T-helper 1 cell treated with Interleukin-12 subunit alpha and Interleukin-12 subunit beta and Interleukin-4 antibody, amounts not matched to agents 30 μg/mL and 1 μg/mL, for 36 hours (primary cell): ENCODE measurements around the gene PPP2R5B.
A peak's percentile ranks its signal among the peaks of the same experiment; 100 is the strongest.
"Not testable (repeated sequence)": the region's sequence is repeated elsewhere in the genome, so short reads cannot be mapped to it uniquely, and the experiment has no call there.

ENCODE experiments used
- H3K27ac Mint-ChIP-seq: one replicate; pipeline ENCODE4 v1.8.0; 2021; ENCODE audit warnings: mild to moderate bottlenecking, mixed read lengths
- H3K27me3 Mint-ChIP-seq: one replicate; pipeline ENCODE4 v1.8.0; 2021; ENCODE audit warnings: low read depth, mixed read lengths
- H3K36me3 Mint-ChIP-seq: one replicate; pipeline ENCODE4 v1.8.0; 2021; ENCODE audit warnings: low read depth, mixed read lengths
- H3K4me1 Mint-ChIP-seq: one replicate; pipeline ENCODE4 v1.8.0; 2021; ENCODE audit warnings: low read depth, mixed read lengths
- H3K4me3 Mint-ChIP-seq: one replicate; pipeline ENCODE4 v1.8.0; 2021; ENCODE audit warnings: mild to moderate bottlenecking, moderate library complexity, mixed read lengths
- H3K9me3 Mint-ChIP-seq: one replicate; pipeline ENCODE4 v1.8.0; 2021; ENCODE audit warnings: mixed read lengths

Gene PPP2R5B

GRCh38 chr11:64947208-64947814 is 22.8 kb downstream of the PPP2R5B start:
- no peak overlapping the region for H3K4me3 Mint-ChIP-seq
- no peaks in the 10 kb centered on the region for H3K36me3 Mint-ChIP-seq
- no peaks in the 10 kb centered on the region for H3K9me3 Mint-ChIP-seq
- no peaks in the 10 kb centered on the region for H3K4me1 Mint-ChIP-seq
- H3K27me3 Mint-ChIP-seq: peaks cover 29% of the 10 kb centered on the region
- H3K27ac Mint-ChIP-seq: no peak overlapping the region

- Mint-ChIP-seq H3K4me3 (no peak overlapping the region), H3K27me3 (peaks cover 10% of the 10 kb centered on the region), H3K36me3 (no peaks in the 10 kb centered on the region), H3K27ac (no peak overlapping the region), H3K9me3 (no peaks in the 10 kb centered on the region), H3K4me1 (no peaks in the 10 kb centered on the region)
Observed at GRCh38 chr11:64951529-64951928, 27.0 kb downstream of the PPP2R5B start.

GRCh38 chr11:64954201-64954600 is 29.7 kb downstream of the PPP2R5B start:
- no peak overlapping the region for H3K27ac Mint-ChIP-seq
- peaks cover 10% of the 10 kb centered on the region for H3K27me3 Mint-ChIP-seq
- H3K9me3 Mint-ChIP-seq: no peaks in the 10 kb centered on the region
- no peak overlapping the region for H3K4me3 Mint-ChIP-seq
- no peaks in the 10 kb centered on the region for H3K4me1 Mint-ChIP-seq
- H3K36me3 Mint-ChIP-seq: no peaks in the 10 kb centered on the region

- no peaks in the 10 kb centered on the region for H3K36me3 Mint-ChIP-seq
- no peaks in the 10 kb centered on the region for H3K9me3 Mint-ChIP-seq
- peaks cover 12% of the 10 kb centered on the region for H3K27me3 Mint-ChIP-seq
- H3K27ac Mint-ChIP-seq: no peak overlapping the region
- no peak overlapping the region for H3K4me3 Mint-ChIP-seq
- H3K4me1 Mint-ChIP-seq: peaks cover 1% of the 10 kb centered on the region
Observed at GRCh38 chr11:64959498-64959897, 35.0 kb downstream of the PPP2R5B start.

GRCh38 chr11:64960719-64961118 is 36.2 kb downstream of the PPP2R5B start:
- Mint-ChIP-seq H3K27ac (no peak overlapping the region), H3K4me3 (no peak overlapping the region), H3K36me3 (no peaks in the 10 kb centered on the region), H3K4me1 (peaks cover 5% of the 10 kb centered on the region), H3K9me3 (no peaks in the 10 kb centered on the region), H3K27me3 (peaks cover 12% of the 10 kb centered on the region)

- no peaks in the 10 kb centered on the region for H3K9me3 Mint-ChIP-seq
- H3K27ac Mint-ChIP-seq: no peak overlapping the region
- peaks cover 8% of the 10 kb centered on the region for H3K4me1 Mint-ChIP-seq
- no peak overlapping the region for H3K4me3 Mint-ChIP-seq
- H3K36me3 Mint-ChIP-seq: no peaks in the 10 kb centered on the region
- H3K27me3 Mint-ChIP-seq: peaks cover 12% of the 10 kb centered on the region
Observed at GRCh38 chr11:64963072-64963631, 38.7 kb downstream of the PPP2R5B start.

GRCh38 chr11:64967375-64967774 is 42.9 kb downstream of the PPP2R5B start:
- Mint-ChIP-seq H3K4me1 (peaks cover 16% of the 10 kb centered on the region), H3K4me3 (no peak overlapping the region), H3K27me3 (no peaks in the 10 kb centered on the region), H3K9me3 (no peaks in the 10 kb centered on the region), H3K36me3 (no peaks in the 10 kb centered on the region), H3K27ac (no peak overlapping the region)

- Mint-ChIP-seq H3K4me1 (peaks cover 16% of the 10 kb centered on the region), H3K27me3 (no peaks in the 10 kb centered on the region), H3K9me3 (no peaks in the 10 kb centered on the region), H3K27ac (no peak overlapping the region), H3K4me3 (no peak overlapping the region), H3K36me3 (no peaks in the 10 kb centered on the region)
Observed at GRCh38 chr11:64969209-64969608, 44.7 kb downstream of the PPP2R5B start.

- Mint-ChIP-seq H3K27ac (peak overlapping the region; percentile 45), H3K9me3 (no peaks in the 10 kb centered on the region), H3K36me3 (no peaks in the 10 kb centered on the region), H3K27me3 (no peaks in the 10 kb centered on the region), H3K4me1 (peaks cover 14% of the 10 kb centered on the region), H3K4me3 (peak overlapping the region; percentile 41)
Observed at GRCh38 chr11:64970731-64971151, 46.3 kb downstream of the PPP2R5B start.

GRCh38 chr11:64971421-64972233 is 47.1 kb downstream of the PPP2R5B start, which contains the start of gene MAJIN:
Gene MAJIN (minus strand): TSS chr11:64972108. CDS start chr11:64959405, 12,703 bp downstream.
- Mint-ChIP-seq H3K36me3 (no peaks in the 10 kb centered on the region), H3K4me1 (peaks cover 14% of the 10 kb centered on the region), H3K27me3 (no peaks in the 10 kb centered on the region), H3K4me3 (peak within 1 kb of the TSS; percentile 53), H3K27ac (no peak within 1 kb of the TSS), H3K9me3 (no peaks in the 10 kb centered on the region)

- H3K4me1 Mint-ChIP-seq: peaks cover 11% of the 10 kb centered on the region
- no peaks in the 10 kb centered on the region for H3K9me3 Mint-ChIP-seq
- no peak overlapping the region for H3K4me3 Mint-ChIP-seq
- no peaks in the 10 kb centered on the region for H3K36me3 Mint-ChIP-seq
- no peaks in the 10 kb centered on the region for H3K27me3 Mint-ChIP-seq
- no peak overlapping the region for H3K27ac Mint-ChIP-seq
Observed at GRCh38 chr11:64974124-64974523, 49.6 kb downstream of the PPP2R5B start.

GRCh38 chr11:64976651-64977050 is 52.2 kb downstream of the PPP2R5B start:
- Mint-ChIP-seq H3K4me1 (peaks cover 4% of the 10 kb centered on the region), H3K27ac (no peak overlapping the region), H3K9me3 (no peaks in the 10 kb centered on the region), H3K36me3 (no peaks in the 10 kb centered on the region), H3K4me3 (no peak overlapping the region), H3K27me3 (no peaks in the 10 kb centered on the region)

GRCh38 chr11:64983339-64983738 is 58.9 kb downstream of the PPP2R5B start:
- not testable (repeated sequence) for H3K4me1 Mint-ChIP-seq, H3K27ac Mint-ChIP-seq, H3K36me3 Mint-ChIP-seq, H3K9me3 Mint-ChIP-seq, H3K4me3 Mint-ChIP-seq
- H3K27me3 Mint-ChIP-seq: peaks cover 10% of the 10 kb centered on the region
